Bronchial epithelial cell (primary cell): ENCODE results near the gene TMC3. TPM values are rescaled to one million over a fixed set of nuclear protein-coding genes. Genes with fewer than 3 reads are reported as not detected.

Experiments
- DNase-seq: peaks from one replicate; pipeline ENCODE4 v3.0.0-alpha.2; 2010; ENCODE audit warnings: low read depth
- FAIRE-seq: peaks from 2 replicates; lab custom pipeline; 2011; peaks lifted over from hg19 to GRCh38; lab: Jason Lieb, UNC
- H3K27me3 ChIP-seq: 2 replicates; pipeline ENCODE4 v1.5.1; 2011; ENCODE audit warnings: low read length; ENCODE audit not compliant: control insufficient read depth, insufficient read depth
- H3K36me3 ChIP-seq: 2 replicates; pipeline ENCODE4 v1.5.1; 2011; ENCODE audit warnings: low read length; ENCODE audit not compliant: control insufficient read depth, insufficient read depth
- H3K4me3 ChIP-seq: 2 replicates; pipeline ENCODE4 v1.5.1; 2011; ENCODE audit warnings: mild to moderate bottlenecking, low read depth, low read length, control low read depth
- total RNA-seq: library from RNA; depleted of rRNA; stranded (reverse); fragments of >200 nt; gene quantifications from 2 replicates; pipeline ENCODE4 v1.2.1, GENCODE V29; 2014
- TF ChIP-seq, protein P1 (sequence below): IDR thresholded peaks from 2 replicates; pipeline ENCODE4 v1.5.1; 2011; ENCODE audit warnings: mild to moderate bottlenecking, moderate library complexity, low read length, control low read depth, inconsistent platforms; ENCODE audit not compliant: insufficient read depth, severe bottlenecking

The TMC3 gene
- total RNA-seq, 1 donor from 2014 or later = not detected

DNA sequence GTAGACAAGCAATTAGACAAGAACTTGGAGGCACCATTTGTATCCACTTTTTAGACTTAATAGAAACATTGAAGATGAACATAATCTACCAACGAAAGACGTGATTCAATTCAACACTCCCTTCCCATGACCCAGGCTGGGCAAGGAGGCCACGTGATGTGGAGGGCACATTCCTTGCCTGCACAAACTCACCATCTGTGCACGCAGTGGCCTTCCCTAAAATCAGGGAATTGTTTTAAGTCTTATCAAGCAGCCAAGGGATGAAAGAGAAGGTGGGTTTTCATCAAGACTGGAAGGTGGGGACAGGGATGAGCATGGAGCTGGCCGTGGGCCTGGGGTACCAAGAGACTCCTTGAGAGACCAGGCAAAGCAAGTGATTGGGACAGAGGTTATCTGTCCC lies 63.5 kb downstream of the TMC3 start:
- FAIRE-seq = no peak
- H3K36me3 ChIP-seq = peaks cover 15% of the 10 kb centered on the region

DNA sequence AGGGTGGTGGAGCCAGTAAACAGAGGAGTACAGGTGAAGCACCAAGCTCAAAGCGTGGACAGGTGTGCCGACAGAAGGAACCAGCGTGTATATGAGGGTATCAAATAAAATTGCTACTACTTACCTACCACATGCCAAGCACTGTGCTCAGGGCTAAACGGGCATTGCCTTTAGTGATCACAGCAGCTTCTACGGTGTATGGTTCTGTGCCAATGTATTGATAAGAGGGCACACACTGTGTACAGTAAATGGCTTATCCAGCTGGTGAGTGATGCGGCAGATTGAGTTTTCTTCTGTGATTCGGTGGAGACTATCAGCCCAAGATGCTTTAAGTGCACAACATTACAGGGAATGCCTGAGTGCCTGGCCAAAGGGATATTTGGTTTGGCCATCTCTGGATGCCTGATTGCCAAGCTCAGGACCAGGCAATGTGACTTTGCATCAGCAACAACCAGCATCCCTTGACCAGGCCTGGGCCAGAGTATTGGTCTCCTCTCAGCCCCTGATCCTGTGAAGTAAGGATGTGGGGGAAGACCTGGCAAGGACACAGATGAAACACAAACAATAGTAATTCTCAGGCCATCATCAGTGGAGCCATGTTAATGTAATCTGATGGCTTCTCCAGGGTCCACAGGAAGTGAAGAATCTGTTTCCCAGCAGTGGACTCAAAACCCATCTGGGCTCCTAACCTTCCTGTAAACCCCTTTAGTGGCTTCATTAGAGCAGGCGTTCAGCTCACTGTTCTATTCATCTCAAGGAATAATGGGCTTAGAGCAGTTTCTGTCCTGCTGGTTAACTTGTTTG lies 64.2 kb downstream of the TMC3 start:
- H3K27me3 ChIP-seq = no peaks in the 10 kb centered on the region
- DNase-seq = no peak
- no peak for FAIRE-seq
- H3K4me3 ChIP-seq = no peak overlapping the region
- H3K36me3 ChIP-seq = peaks cover 11% of the 10 kb centered on the region
- TF ChIP-seq, protein P1, sequence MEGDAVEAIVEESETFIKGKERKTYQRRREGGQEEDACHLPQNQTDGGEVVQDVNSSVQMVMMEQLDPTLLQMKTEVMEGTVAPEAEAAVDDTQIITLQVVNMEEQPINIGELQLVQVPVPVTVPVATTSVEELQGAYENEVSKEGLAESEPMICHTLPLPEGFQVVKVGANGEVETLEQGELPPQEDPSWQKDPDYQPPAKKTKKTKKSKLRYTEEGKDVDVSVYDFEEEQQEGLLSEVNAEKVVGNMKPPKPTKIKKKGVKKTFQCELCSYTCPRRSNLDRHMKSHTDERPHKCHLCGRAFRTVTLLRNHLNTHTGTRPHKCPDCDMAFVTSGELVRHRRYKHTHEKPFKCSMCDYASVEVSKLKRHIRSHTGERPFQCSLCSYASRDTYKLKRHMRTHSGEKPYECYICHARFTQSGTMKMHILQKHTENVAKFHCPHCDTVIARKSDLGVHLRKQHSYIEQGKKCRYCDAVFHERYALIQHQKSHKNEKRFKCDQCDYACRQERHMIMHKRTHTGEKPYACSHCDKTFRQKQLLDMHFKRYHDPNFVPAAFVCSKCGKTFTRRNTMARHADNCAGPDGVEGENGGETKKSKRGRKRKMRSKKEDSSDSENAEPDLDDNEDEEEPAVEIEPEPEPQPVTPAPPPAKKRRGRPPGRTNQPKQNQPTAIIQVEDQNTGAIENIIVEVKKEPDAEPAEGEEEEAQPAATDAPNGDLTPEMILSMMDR = no peak

More for the DNA sequence above, 63.5 kb downstream of the TMC3 start:
- TF ChIP-seq, protein P1 = no peak
- DNase-seq = no peak
- H3K27me3 ChIP-seq = no peaks in the 10 kb centered on the region
- no peak overlapping the region for H3K4me3 ChIP-seq

DNA sequence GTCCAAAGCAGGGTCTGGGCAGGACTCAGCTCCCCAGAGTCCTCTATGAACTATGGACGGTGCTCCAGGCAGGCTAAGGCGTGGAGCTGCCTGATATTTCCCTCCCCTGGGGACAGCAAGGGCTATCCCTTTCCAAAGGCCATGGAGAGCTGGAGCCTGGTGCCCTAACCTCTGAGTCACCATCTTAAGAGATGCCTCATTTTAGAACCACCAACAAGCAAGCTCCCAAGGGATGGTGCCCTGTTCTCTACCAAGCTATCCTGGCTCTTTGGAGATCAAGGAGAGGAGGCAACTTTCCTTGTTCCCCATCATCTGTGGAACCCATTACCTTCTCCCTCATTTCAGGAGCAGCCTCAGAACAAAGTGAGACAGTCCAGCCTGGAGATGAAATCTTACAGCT lies 65.8 kb downstream of the TMC3 start:
- TF ChIP-seq, protein P1 = no peak
- FAIRE-seq (no peak), DNase-seq (no peak)
- peaks cover 11% of the 10 kb centered on the region for H3K36me3 ChIP-seq
- H3K27me3 ChIP-seq = no peaks in the 10 kb centered on the region
- no peak overlapping the region for H3K4me3 ChIP-seq

DNA sequence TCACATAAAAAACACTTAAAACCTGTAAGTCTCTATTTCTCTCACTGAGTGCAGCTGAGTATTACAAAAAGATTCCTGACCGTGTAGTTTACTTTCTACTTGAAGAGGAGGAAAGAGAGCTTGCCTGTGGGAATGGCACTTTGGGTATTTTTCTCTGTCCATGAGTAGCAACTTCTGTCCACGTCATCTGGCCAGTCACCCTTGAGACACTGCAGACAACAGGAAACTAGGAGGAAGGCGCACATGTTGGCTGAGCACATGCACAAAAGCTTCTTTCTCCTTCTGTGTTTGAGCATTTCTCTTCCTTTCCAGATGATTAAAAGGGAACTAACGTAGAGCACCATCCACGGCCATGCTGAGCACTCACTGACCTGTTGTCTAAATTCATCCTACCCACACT lies 69.8 kb downstream of the TMC3 start:
- FAIRE-seq (no peak), DNase-seq (peak; percentile 82)
- Histone ChIP-seq H3K36me3 (no peaks in the 10 kb centered on the region), H3K27me3 (no peaks in the 10 kb centered on the region), H3K4me3 (no peak overlapping the region)
- TF ChIP-seq, protein P1 = no peak

DNA sequence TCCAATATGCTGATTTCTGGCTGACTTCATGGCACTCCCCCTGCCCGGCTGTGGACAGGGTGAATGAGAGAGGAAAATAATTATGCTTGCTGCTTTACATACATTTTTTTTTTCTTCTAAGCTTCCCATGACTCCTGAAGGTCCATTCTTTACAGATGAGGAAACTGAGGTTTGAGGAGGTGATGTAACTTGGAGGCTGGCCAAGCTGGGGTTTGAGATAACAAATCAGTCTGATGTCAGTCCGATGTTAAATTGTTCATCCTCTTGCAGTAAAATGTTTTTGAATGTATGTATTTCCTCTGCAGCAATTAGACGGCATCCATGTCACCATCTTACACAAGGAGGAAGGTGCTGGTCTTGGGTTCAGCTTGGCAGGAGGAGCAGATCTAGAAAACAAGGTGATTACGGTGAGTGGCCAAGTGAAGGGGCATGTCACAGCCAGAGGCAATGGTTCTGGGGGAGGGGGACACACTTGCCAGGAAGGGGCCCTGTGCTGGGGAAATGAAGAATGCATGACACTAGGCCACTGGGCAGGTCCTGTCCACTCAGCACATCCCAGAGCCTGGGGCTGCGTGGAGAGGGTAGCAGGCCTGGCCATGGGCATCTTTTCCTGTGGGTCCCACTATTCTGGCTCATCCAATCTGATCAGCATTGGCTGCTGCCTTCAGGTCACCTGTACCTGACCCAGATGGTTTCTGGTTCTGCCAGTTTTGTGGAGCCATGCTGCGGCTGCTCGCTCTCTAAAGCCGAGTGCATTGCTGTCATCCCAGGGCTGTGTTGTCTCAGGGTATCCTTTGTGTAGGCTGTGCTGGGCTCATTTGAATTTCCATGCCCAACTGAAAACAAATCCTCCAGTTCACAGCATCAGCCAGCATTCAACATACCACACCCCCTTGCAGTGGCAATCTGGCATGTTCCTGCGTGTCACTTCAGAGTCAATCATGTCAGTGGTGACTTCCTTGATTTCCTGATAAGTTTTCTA lies 70.5 kb downstream of the TMC3 start:
- peak; percentile 40 for FAIRE-seq

More for the DNA sequence above, 70.5 kb downstream of the TMC3 start:
- DNase-seq = peak; percentile 23
- no peaks in the 10 kb centered on the region for H3K36me3 ChIP-seq
- no peaks in the 10 kb centered on the region for H3K27me3 ChIP-seq
- no peak overlapping the region for H3K4me3 ChIP-seq
- TF ChIP-seq, protein P1 = no peak
